Keratinocyte (primary cell): ENCODE data around the gene SORT1. TPM values are rescaled to one million over a fixed set of nuclear protein-coding genes. Genes with fewer than 3 reads are reported as not detected.

ENCODE experiments used
- DNase-seq: peaks from one replicate; pipeline ENCODE4 v3.0.0-alpha.2; 2011; ENCODE audit warnings: low read depth, missing footprints, low spot score
- FAIRE-seq: peaks from 2 replicates; lab custom pipeline; 2011; peaks lifted over from hg19 to GRCh38; lab: Jason Lieb, UNC
- H2AFZ ChIP-seq: 2 replicates; pipeline ENCODE4 v1.6.0; 2012; ENCODE audit warnings: low read length, control low read depth, inconsistent platforms; ENCODE audit not compliant: control insufficient read depth
- H3K27ac ChIP-seq: 2 replicates; pipeline ENCODE4 v1.5.1; 2011; ENCODE audit warnings: low read length; ENCODE audit not compliant: control insufficient read depth, insufficient read depth
- H3K27me3 ChIP-seq: 3 replicates; pipeline ENCODE4 v1.6.0; 2011; ENCODE audit warnings: low read length; ENCODE audit not compliant: control insufficient read depth, insufficient read depth; ENCODE audit errors: extremely low read depth
- H3K36me3 ChIP-seq, 2 experiments: 2 replicates in 1 of 2; 3 replicates in 1 of 2; pipeline ENCODE4 v1.5.1; 2011; ENCODE audit warnings: low read length in 2 of 2, mild to moderate bottlenecking in 1 of 2; ENCODE audit not compliant: control insufficient read depth in 2 of 2, insufficient read depth in 2 of 2; ENCODE audit errors: extremely low read depth in 1 of 2
- H3K4me1 ChIP-seq: 3 replicates; pipeline ENCODE4 v1.5.1; 2011; ENCODE audit warnings: low read length; ENCODE audit not compliant: control insufficient read depth, insufficient read depth; ENCODE audit errors: extremely low read depth
- H3K4me2 ChIP-seq: 3 replicates; pipeline ENCODE4 v1.6.0; 2011; ENCODE audit warnings: low read depth, low read length; ENCODE audit not compliant: control insufficient read depth, insufficient read depth; ENCODE audit errors: extremely low read depth
- H3K4me3 ChIP-seq, 3 experiments: fragments of 200-600 bp in 1 of 3; sonication (generic) in 1 of 3; 2 replicates in 2 of 3; 3 replicates in 1 of 3; pipeline ENCODE4 v1.5.1; 2011 to 2016; ENCODE audit warnings: low read length in 3 of 3, mild to moderate bottlenecking in 3 of 3, control low read depth in 2 of 3, inconsistent platforms in 1 of 3, low read depth in 1 of 3, mixed read lengths in 1 of 3, mixed run types in 1 of 3, moderate library complexity in 1 of 3; ENCODE audit not compliant: control insufficient read depth in 2 of 3, insufficient read depth in 2 of 3; ENCODE audit errors: extremely low read depth in 1 of 3
- H3K79me2 ChIP-seq: 2 replicates; pipeline ENCODE4 v1.6.0; 2012; ENCODE audit warnings: low read length; ENCODE audit not compliant: control insufficient read depth, insufficient read depth
- H3K9ac ChIP-seq: 3 replicates; pipeline ENCODE4 v1.6.0; 2011; ENCODE audit warnings: low read length; ENCODE audit not compliant: control insufficient read depth, insufficient read depth; ENCODE audit errors: extremely low read depth
- H3K9me1 ChIP-seq: 3 replicates; pipeline ENCODE4 v1.6.0; 2011; ENCODE audit warnings: low read length; ENCODE audit not compliant: control insufficient read depth, insufficient read depth; ENCODE audit errors: extremely low read depth
- H3K9me3 ChIP-seq: 2 replicates; pipeline ENCODE4 v1.5.1; 2012; ENCODE audit warnings: low read depth, low read length; ENCODE audit not compliant: control insufficient read depth
- H4K20me1 ChIP-seq: 3 replicates; pipeline ENCODE4 v1.6.0; 2011; ENCODE audit warnings: low read length; ENCODE audit not compliant: control insufficient read depth, insufficient read depth; ENCODE audit errors: extremely low read depth
- CTCF ChIP-seq, 3 experiments: IDR thresholded peaks in 1 of 3; conservative IDR thresholded peaks in 1 of 3; optimal IDR thresholded peaks in 1 of 3; 2 replicates in 2 of 3; 3 replicates in 1 of 3; pipeline versions ENCODE3 to v1.5.1; 2011; ENCODE audit warnings: low read length in 3 of 3, mild to moderate bottlenecking in 3 of 3, moderate library complexity in 2 of 3, control low read depth in 1 of 3, inconsistent platforms in 1 of 3; ENCODE audit not compliant: insufficient read depth in 2 of 3; ENCODE audit errors: extremely low read depth in 1 of 3
- EZH2 ChIP-seq: IDR thresholded peaks from one replicate; pipeline ENCODE4 v1.6.1; 2012; ENCODE audit warnings: inconsistent platforms, mild to moderate bottlenecking, low read length, moderate library complexity
- dilution Hi-C: fragments of 300-500 bp; cut with MboI; formaldehyde crosslinking; loops from one replicate; pipeline ENCODE4 v1.7.0; 2020; ENCODE audit warnings: low sequenced_read_pairs; ENCODE audit not compliant: extremely low pct_ligation_motif_present
- polyA plus RNA-seq, 5 experiments: library from polyadenylated mRNA; depleted of rRNA in 3 of 5; stranded (reverse) in 3 of 5; stranded (forward) in 1 of 5; unstranded in 1 of 5; fragments of >200 nt; gene quantifications; 1 replicate in 1 of 5; 2 replicates in 3 of 5; 3 replicates in 1 of 5; pipeline versions ENCODE4 v1.2.1 to v1.2.3, GENCODE V29; 2011 to 2012; ENCODE audit warnings: missing spikeins in 2 of 5, low read depth in 1 of 5, low replicate concordance in 1 of 5

SORT1 gene
- polyA plus RNA-seq, 1 donor (not counting 4 experiments of a cell fraction or from before 2014, with no cell fraction given), result 1.6 TPM

- Histone ChIP-seq H3K9me3 (no peaks in the 10 kb centered on the region), H3K9ac (peak overlapping the region; percentile 22), H3K4me3 (peak overlapping the region in 1 of 3 experiments; percentile 57), H3K4me1 (peaks cover 37% of the 10 kb centered on the region), H2AFZ (no peak overlapping the region), H3K79me2 (peaks cover 10% of the 10 kb centered on the region), H3K27me3 (no peaks in the 10 kb centered on the region), H3K27ac (no peak overlapping the region), H3K9me1 (no peaks in the 10 kb centered on the region), H3K4me2 (peak overlapping the region; percentile 59), H4K20me1 (no peaks in the 10 kb centered on the region), H3K36me3 (peaks cover 4 to 5% of the 10 kb centered on the region in 2 experiments)
- DNase-seq (no peak), FAIRE-seq (no peak)
- dilution Hi-C loops, result no loop called here
- TF ChIP-seq EZH2 (no peak), CTCF (optimal IDR thresholded peaks at IDR 0.05 in 1 of 3, IDR thresholded peaks at IDR 0.05 in 1 of 3, conservative IDR thresholded peaks at IDR 0.05 in 1 of 3; ENCODE audit: extremely low read depth in 1 of 3, insufficient read depth in 2 of 3, low read length in 3 of 3) (no peak)
These were observed 124.7 kb downstream of the SORT1 start for GRCh38 chr1:109272831-109273547.

- no peak overlapping the region for H3K4me3 ChIP-seq
- no peak overlapping the region for H3K27ac ChIP-seq
- H3K4me1 ChIP-seq, result peaks cover 39% of the 10 kb centered on the region
- TF ChIP-seq EZH2, result no peak
- no peak for TF ChIP-seq CTCF (optimal IDR thresholded peaks at IDR 0.05 in 1 of 3, IDR thresholded peaks at IDR 0.05 in 1 of 3, conservative IDR thresholded peaks at IDR 0.05 in 1 of 3; ENCODE audit: extremely low read depth in 1 of 3, insufficient read depth in 2 of 3, low read length in 3 of 3)
- H3K9me3 ChIP-seq, result no peaks in the 10 kb centered on the region
- no peak overlapping the region for H3K9ac ChIP-seq
- H3K36me3 ChIP-seq, result peaks cover 0 to 4% of the 10 kb centered on the region in 2 experiments
- DNase-seq, result no peak
- FAIRE-seq, result no peak
- dilution Hi-C loops, result no loop called here
- no peaks in the 10 kb centered on the region for H3K27me3 ChIP-seq
- no peak overlapping the region for H3K4me2 ChIP-seq
- peaks cover 5% of the 10 kb centered on the region for H3K79me2 ChIP-seq
- no peak overlapping the region for H2AFZ ChIP-seq
- no peaks in the 10 kb centered on the region for H4K20me1 ChIP-seq
- H3K9me1 ChIP-seq, result no peaks in the 10 kb centered on the region
These were observed 125.5 kb downstream of the SORT1 start for GRCh38 chr1:109272021-109272799.
